Motor neuron (in vitro differentiated cells): ENCODE measurements around the gene PPP2R3C. TPM values are rescaled to one million over a fixed set of nuclear protein-coding genes. Genes with fewer than 3 reads are reported as not detected.
"Not testable (repeated sequence)": the region's sequence is repeated elsewhere in the genome, so short reads cannot be mapped to it uniquely, and the experiment has no call there.

ENCODE experiments used
- ATAC-seq, 8 experiments: fragments of 200-7000 bp; cut with Tn5 transposase; replicated peaks in 6 of 8; 2 replicates each; pipeline ENCODE4 v1.8.0; 2021; ENCODE audit warnings: mild to moderate bottlenecking in 8 of 8, moderate library complexity in 8 of 8
- H3K27ac ChIP-seq, 2 donors: fragments of 250-450 bp; sonication (Bioruptor Pico); 2 replicates each; pipeline ENCODE4 v1.9.0; 2021; ENCODE audit warnings: antibody characterized with exemption in 2 of 2, mild to moderate bottlenecking in 2 of 2, moderate library complexity in 1 of 2
- H3K4me1 ChIP-seq, 2 donors: fragments of 250-450 bp; sonication (Bioruptor Pico); replicated peaks in 1 of 2; 2 replicates each; pipeline ENCODE4 v1.6.1; 2021; ENCODE audit warnings: antibody characterized with exemption in 2 of 2, mild to moderate bottlenecking in 2 of 2, moderate library complexity in 1 of 2
- H3K4me3 ChIP-seq, 5 donors: fragments of 250-450 bp; sonication (Bioruptor Pico); 2 replicates each; pipeline ENCODE4 v1.9.0; 2021; ENCODE audit warnings: antibody characterized with exemption in 5 of 5, mild to moderate bottlenecking in 5 of 5, moderate library complexity in 4 of 5
- WGBS, 10 experiments: fragments of 450-650 bp; shearing (Covaris generic); methylation state at CpG; one replicate each; pipeline ENCODE4 v1.0.0; 2022; 5-methylcytosine and 5-hydroxymethylcytosine counted together
- in situ Hi-C, 9 experiments: fragments of 400-800 bp; cut with MboI; loops; one replicate each; pipeline ENCODE4 v1.15.0; 2021; ENCODE audit warnings: low sequenced_read_pairs in 9 of 9, low pct_unique_long_range_greater_than_20kb in 2 of 9; ENCODE audit not compliant: unreplicated experiment in 9 of 9
- total RNA-seq, 8 experiments: library from RNA; unstranded; fragments of 300-600 nt; gene quantifications; 2 replicates each; pipeline versions ENCODE4 v1.2.3 to v1.2.4, GENCODE V29; 2022

PPP2R3C gene
- total RNA-seq, 8 experiments from 2014 or later = 22.0 to 49.9 (median 42.1) TPM

DNA sequence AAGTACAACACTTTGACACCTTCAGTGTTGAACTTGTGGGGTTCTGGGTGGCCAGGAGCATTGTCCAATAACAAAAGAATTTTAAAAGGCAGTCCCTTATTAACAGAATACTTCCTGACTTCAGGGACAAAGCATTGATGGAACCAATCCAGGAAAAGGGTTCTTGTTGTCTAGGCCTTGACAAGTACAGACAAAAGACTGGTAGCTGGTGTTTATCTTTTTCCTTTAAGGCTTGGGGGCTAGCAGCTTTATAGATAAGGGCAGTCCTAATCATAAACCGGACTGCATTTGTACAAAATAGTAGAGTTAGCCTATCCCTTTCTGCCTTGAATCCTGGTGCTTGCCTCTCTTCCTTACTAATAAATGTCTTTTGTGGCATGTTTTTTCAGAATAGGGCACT is 48.3 kb downstream of the PPP2R3C start:
- no peak for ATAC-seq
- no peak overlapping the region for H3K27ac ChIP-seq
- in situ Hi-C loops = no loop called here
- no peaks in the 10 kb centered on the region for H3K4me1 ChIP-seq
- H3K4me3 ChIP-seq = no peak overlapping the region
- WGBS, 10 experiments = 80 to 100% (median 100%) methylated on average over 1 of the region's 1 CpG; no CpG with 5 or more reads in 2 of the 10 experiments

DNA sequence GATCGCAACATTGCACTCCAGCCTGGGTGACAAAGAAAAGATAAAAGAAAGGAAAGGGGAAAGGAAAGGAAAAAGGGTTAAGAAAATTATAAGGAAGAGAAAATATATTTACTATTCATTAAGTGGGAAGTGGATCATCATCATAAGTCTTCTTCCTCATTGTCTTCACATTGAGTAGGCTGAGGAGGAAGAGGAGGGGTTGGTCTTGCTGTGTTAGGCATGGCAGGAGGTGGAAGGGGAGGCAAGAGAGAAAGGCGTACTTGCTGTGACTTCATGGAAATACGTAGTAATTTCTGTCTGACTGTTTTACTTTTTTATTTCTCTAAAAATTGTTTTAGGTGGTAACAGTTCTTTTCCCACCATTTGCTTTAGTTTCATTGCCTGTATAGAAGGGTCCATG is 49.6 kb downstream of the PPP2R3C start:
- WGBS, 10 experiments = 85 to 100% (median 100%) methylated on average over 1 to 3 of the region's 3 CpGs
- no peak overlapping the region for H3K4me3 ChIP-seq
- H3K4me1 ChIP-seq = no peaks in the 10 kb centered on the region
- in situ Hi-C loops = no loop called here
- no peak for ATAC-seq
- no peak overlapping the region for H3K27ac ChIP-seq

DNA sequence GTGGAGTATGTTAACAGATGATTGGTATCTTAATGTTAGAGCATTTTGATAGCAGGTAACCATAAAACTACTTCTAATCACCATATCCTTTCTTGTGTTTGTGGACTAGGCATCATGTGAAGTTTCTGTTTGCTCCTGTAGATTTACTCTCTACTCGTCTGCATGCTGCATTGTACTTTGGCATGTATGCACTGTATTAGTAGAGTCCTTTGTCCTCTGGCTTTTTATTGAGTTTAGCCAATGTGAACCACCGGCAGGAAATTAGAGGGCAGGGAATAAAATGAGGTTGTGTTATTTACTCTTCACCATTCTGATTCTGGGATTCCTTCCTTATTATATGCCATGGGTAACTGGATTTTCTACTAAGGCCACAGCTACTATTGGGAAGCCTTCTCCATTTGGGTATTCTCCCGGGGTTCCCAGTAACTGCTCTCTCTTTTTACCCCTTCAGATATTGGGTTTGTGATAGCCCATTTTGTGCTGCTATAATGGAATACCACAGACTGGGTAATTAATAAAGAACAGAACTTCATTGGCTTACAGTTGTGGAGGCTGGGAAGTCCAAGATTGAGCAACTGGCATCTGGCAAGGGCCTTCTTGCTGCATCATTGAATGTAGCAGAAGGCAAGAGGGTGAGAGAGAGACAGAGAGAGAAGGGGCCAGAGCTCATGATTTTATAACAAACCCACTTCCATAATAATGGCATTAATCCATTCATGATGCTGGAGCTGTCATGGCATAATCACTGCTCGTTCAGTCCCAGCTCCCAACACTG is 53.4 kb downstream of the PPP2R3C start:
- ATAC-seq = no peak
- in situ Hi-C loops = no loop called here
- WGBS, 10 experiments = 78 to 100% (median 94%) methylated on average over 1 to 4 of the region's 4 CpGs; no CpG with 5 or more reads in 1 of the 10 experiments
- no peak overlapping the region for H3K4me3 ChIP-seq
- no peak overlapping the region for H3K27ac ChIP-seq
- no peaks in the 10 kb centered on the region for H3K4me1 ChIP-seq

DNA sequence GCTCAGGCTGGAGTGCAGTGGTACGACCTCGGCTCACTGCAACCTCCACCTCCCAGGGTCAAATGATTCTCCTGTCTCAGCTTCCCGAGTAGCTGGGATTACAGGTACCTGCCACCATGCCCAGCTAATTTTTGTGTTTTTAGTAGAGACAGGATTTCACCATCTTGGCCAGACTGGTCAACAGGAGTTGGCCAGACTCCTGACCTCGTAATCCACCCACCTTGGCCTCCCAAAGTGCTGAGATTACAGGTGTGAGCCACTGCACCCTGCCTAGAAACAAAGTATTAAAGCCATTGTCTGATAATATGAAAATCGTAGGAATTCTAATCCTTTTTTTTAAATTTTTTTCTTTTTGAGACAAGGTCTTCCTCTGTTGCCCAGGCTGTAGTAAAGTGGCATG is 56.1 kb downstream of the PPP2R3C start:
- H3K4me3 ChIP-seq, in situ Hi-C loops, ATAC-seq, H3K4me1 ChIP-seq, H3K27ac ChIP-seq: not testable (repeated sequence)
- WGBS, 10 experiments = 40 to 100% (median 93%) methylated on average over 1 to 5 of the region's 5 CpGs; no CpG with 5 or more reads in 1 of the 10 experiments

DNA sequence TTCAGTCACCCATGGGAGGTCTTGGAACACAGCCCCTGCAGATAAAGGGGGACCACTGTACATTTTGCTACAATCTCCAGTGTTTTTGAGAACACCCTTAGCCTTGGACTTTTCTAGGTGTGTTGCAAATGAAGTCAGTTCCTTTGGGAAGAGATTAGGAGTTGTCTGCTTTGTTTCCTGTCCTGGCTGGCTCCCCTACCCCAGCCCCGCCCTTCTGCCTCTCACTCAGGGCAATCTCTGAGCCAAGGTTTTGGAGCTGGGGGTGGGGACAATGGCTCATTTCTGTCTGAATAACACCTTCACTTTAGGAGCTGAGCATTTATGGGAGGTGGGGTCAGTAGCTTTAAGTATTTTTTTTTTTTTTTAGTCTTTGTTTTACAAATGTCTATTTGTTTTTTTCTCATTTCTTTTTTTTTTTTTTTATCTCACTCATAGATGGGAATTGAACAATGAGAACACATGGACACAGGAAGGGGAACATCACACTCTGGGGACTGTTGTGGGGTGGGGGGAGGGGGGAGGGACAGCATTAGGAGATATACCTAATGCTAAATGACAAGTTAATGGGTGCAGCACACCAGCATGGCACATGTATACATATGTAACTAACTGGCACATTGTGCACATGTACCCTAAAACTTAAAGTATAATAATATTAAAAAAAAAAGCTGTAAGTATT is 60.5 kb downstream of the PPP2R3C start:
- in situ Hi-C loops, H3K4me1 ChIP-seq, H3K27ac ChIP-seq, H3K4me3 ChIP-seq: not testable (repeated sequence)
- WGBS, 10 experiments = 80 to 100% (median 88%) methylated on average over 1 of the region's 1 CpG; no CpG with 5 or more reads in 7 of the 10 experiments
- ATAC-seq = peak in 2 of 8 experiments; percentile 43 to 55

DNA sequence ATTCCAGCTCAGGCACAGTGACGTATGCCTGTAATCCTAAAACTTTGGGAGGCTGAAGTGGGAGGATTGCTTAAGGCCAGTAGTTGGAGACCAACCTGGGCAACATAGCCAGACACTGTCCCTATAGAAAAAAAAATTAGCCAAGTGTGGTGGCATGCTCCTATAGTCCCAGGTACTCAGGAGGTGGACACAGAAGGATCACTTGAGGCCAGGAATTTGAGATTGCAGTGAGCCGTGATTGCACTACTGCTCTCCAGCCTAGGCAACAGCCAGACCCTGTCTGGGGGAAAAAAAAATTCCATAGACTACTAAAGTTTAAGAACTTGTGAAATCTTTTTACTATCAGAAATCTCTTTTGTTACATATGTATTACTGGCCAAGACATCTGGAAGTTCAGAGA is 69.2 kb downstream of the PPP2R3C start:
- WGBS, 10 experiments = 20 to 100% (median 95%) methylated on average over 1 to 2 of the region's 2 CpGs; no CpG with 5 or more reads in 2 of the 10 experiments
- no peak overlapping the region for H3K27ac ChIP-seq
- no peak for ATAC-seq
- in situ Hi-C loops = no loop called here
- no peak overlapping the region for H3K4me3 ChIP-seq
- peaks cover 0 to 4% of the 10 kb centered on the region in 2 donors for H3K4me1 ChIP-seq

DNA sequence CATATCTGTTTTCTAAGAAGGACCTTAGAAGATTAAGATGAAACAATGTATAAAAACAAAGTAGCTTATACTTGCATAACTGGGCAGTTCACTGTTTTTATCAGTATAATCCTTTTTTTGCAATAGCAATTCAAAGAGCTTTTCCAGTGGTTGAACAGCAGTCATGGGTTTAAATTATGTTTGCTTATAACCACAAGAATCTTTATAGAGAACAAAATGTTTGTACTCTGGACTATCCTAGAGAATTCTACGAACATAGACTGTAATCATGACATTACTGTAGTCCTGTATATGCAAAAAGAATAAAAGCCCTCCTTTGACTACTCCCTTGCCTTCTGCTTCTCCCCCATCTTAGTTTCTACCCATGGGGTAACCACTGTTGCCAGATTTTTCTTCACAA is 70.0 kb downstream of the PPP2R3C start:
- Histone ChIP-seq H3K27ac (no peak overlapping the region), H3K4me3 (no peak overlapping the region), H3K4me1 (peaks cover 4 to 9% of the 10 kb centered on the region in 2 donors)
- ATAC-seq = no peak
- WGBS, 10 experiments = 63 to 100% (median 88%) methylated on average over 1 of the region's 1 CpG; no CpG with 5 or more reads in 2 of the 10 experiments
- in situ Hi-C loops = no loop called here

DNA sequence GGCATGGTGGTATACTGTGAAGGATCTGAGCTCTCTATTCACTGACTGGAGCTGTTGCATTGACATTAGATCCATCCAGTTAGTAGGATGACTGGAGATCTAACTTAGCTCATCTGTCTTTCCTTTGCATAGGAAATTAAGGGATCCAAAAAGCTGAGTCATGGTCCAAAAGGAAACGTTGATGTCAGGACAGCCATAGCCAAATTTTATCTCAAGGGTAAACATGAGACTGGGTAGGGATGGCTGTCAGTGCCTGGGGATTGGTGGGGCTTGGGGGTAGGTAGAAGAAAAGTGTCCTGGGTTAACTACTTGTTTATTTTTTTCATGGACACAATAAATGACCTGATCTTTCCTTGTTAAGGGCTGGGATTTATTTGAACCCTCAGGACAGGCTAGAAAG is 71.1 kb downstream of the PPP2R3C start:
- WGBS, 10 experiments = 0 to 100% (median 30%) methylated on average over 1 of the region's 1 CpG; no CpG with 5 or more reads in 6 of the 10 experiments
- Histone ChIP-seq H3K27ac (no peak overlapping the region), H3K4me1 (peaks cover 4 to 9% of the 10 kb centered on the region in 2 donors), H3K4me3 (no peak overlapping the region)
- peak in 1 of 8 experiments; percentile 6 for ATAC-seq
- in situ Hi-C loops = no loop called here

DNA sequence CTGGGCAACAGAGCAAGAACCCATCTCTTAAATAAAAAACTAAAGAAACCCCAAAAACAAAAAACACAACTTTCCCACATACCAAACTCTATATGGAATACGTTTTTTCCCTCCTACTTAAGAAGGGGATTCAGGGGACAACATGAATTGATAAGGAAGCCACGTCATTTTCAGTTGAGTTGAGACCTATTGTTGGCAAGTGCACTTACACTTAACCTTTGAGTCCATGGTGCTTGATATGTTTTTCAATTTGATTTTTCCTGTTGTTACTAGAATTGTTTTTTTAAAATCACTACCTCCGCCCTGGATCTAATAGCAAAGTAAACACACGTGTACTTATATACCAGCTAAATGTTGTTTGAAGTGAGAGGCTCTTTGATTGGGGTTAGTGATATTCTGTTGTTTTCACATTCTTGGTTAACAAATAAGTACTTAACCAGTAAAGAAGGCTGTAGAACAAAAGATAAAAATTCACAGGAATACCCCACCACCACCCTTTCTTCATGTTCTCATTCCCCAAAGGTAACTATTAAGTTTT is 73.7 kb downstream of the PPP2R3C start:
- WGBS, 10 experiments = 78 to 100% (median 89%) methylated on average over 1 to 4 of the region's 4 CpGs
- no peak overlapping the region for H3K27ac ChIP-seq
- H3K4me3 ChIP-seq = peak overlapping the region in 2 of 5 donors; percentile 7 to 82
- in situ Hi-C loops = no loop called here
- no peak for ATAC-seq
- peaks cover 7 to 14% of the 10 kb centered on the region in 2 donors for H3K4me1 ChIP-seq

DNA sequence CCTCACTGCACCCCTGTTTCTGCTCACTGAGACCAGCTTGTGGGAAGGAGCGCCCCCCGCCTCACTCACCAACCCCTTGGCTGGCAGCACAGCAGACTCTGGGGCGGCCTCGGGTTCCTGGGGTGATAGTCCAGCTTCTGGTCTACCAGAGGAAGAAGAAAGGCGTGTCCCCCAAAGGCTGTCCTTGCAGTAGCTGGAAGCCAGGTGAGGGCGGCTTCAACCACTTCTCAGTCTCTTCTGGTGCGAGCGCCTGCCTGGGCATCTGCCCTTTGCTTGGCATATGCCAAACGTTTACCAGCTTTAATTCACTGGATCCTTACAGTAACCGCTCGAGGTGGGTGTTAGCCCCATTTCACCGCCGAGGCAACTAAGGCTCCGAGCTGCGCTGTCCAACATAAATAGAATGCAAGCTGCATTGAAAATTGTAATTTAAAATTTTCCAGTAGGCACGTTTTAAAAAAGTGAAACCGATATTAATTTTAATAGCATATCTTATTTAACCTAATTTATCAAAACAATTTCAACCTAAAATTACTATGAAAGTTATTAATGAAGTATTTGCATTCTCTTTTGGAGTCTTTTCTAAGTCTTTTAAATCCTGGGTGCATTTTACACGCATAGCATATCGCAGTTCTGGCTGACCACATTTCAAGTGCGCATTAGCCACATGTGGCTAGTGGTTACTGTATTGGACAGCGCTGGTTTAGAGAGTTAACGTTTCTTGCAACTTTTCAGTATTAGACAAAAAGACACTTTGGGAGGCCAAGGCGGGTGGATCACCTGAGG is 74.8 kb downstream of the PPP2R3C start:
- in situ Hi-C loops = no loop called here
- peak in 3 of 8 experiments; percentile 8 to 27 (median 10) for ATAC-seq
- 10 to 100% (median 36%) methylated on average over 2 to 17 of the region's 23 CpGs for WGBS, 10 experiments
- H3K27ac ChIP-seq = peak overlapping the region; percentile 74 to 89
- peaks cover 7 to 14% of the 10 kb centered on the region in 2 donors for H3K4me1 ChIP-seq
- H3K4me3 ChIP-seq = peak overlapping the region; percentile 60 to 82 (median 70)

DNA sequence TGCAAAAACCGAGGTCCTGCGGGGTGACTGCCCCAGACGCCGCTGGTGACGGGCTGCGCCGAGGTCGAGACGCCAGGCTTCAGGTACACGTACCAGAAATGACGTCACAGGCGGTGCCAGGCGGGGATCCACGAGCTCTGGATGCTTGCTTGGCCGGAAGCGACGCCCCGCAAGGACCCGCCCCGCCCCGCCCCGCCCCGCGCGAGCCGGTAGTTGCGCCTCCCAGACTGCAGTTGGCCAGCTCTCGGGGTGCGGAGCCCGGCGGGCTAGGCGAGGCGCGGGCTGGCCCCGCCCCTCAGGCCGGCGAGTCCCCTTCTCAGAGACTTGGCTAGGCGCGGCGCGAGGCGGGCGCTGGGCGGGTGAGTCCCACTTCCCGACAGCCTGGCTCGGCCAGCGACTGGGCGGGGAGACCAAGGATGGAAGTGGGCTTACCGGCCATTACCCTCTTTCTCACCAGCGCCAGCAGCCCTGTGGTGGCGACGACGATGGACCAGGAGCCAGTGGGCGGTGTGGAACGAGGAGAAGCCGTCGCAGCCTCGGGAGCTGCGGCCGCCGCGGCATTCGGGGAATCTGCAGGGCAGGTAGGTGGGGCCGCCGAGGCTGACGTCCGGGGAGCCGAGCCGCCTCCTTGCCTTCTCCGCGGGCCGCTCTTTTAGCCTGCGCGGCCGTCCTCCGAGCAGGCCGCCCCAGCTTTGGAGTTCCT is 75.6 kb downstream of the PPP2R3C start, which contains the start of gene FAM177A1:
TSS of gene FAM177A1 (plus strand) at position 225 of the 703 bp plus-strand sequence. CDS start at position 417, 192 bp downstream.
- H3K4me1 ChIP-seq = peaks cover 7 to 14% of the 10 kb centered on the region in 2 donors
- in situ Hi-C loops = no loop called here
- 0 to 7% (median 0%) methylated on average over 1 to 19 of the region's 77 CpGs; no CpG with 5 or more reads in 1 of the 10 experiments for WGBS, 10 experiments
- peak within 1 kb of the TSS; percentile 87 to 90 for H3K27ac ChIP-seq
- H3K4me3 ChIP-seq = peak within 1 kb of the TSS; percentile 60 to 82 (median 70)
- ATAC-seq = peak; percentile 91 to 97 (median 95)

DNA sequence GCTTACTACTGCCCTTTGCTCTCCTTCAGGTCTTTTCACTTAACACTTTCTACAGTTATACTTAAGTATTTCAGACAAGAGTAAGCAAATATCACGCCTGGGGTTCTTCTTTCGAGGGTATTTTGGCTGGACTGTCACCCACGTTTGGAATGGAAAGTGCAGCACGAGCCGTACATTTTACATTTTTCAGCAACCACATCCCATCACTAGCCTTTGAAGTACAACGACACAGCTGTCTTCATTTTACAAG is 76.1 kb downstream of the PPP2R3C start:
- ATAC-seq = no peak
- H3K4me1 ChIP-seq = peaks cover 7 to 14% of the 10 kb centered on the region in 2 donors
- H3K27ac ChIP-seq = peak overlapping the region; percentile 87 to 90
- WGBS, 10 experiments = 0 to 3% (median 0%) methylated on average over 1 to 6 of the region's 6 CpGs; no CpG with 5 or more reads in 2 of the 10 experiments
- peak overlapping the region; percentile 60 to 82 (median 70) for H3K4me3 ChIP-seq
- in situ Hi-C loops = no loop called here
